ENCODE results near the gene KRT26.
"Not testable (repeated sequence)": the region's sequence is repeated elsewhere in the genome, so short reads cannot be mapped to it uniquely, and the experiment has no call there.

The KRT26 gene, protein sequence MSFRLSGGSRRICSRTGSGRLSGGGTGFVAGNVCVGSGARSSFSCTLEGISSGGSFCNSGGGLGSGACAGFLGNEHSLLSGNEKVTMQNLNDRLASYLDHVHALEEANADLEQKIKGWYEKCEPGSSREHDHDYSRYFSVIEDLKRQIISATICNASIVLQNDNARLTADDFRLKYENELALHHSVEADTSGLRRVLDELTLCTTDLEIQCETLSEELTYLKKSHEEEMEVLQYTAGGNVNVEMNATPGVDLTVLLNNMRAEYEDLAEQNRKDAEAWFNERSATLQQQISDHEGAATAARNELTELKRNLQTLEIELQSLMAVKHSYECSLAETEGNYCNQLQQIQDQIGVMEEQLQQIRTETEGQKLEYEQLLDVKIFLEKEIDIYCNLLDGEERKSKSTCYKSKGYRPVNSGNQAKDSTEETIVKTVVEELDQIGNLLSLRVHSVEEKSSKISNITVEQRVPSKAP

DNA sequence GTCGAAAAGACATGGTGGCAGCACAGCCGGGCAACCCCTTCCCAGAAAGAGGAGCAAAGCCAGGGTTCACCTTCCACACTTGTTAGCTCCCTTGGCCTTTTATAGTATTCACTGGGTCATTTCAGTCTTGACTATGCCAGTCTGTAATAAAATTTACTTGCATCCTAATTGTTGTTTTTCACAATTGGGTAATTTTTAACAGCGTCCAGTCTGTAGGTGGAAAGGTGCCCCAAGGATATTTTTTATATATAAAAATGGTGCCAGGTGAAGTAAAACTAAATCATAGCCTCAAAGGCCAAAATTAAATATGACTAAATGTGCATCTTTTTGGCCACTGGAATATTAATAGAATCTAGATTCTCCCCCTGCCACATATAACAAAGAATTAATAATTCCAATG, at the start of gene KRT26:
TSS of gene KRT26 (minus strand) at position 101 of the 400 bp plus-strand sequence. CDS start at position 13, 88 bp downstream.
- DNase-seq: no peak

DNA sequence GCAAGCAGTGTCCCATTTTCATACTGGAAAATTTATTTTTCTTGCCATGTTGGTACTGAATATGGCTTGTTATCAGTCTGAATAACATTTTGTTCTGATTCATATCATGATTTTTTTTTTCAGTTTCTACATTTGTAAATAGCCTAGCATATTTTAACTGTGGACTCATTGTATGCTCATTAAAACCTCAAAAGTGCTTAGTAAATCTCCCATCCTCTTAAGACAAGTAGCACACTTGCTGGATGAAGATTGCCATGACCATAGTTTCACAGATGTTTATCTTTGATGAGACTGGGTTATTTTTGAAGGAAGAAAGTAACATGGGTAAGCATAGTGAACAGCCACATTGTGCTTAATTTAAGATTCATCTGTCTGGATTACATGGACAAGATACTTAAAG, 49.5 kb upstream of the KRT26 start:
- no peak for DNase-seq

DNA sequence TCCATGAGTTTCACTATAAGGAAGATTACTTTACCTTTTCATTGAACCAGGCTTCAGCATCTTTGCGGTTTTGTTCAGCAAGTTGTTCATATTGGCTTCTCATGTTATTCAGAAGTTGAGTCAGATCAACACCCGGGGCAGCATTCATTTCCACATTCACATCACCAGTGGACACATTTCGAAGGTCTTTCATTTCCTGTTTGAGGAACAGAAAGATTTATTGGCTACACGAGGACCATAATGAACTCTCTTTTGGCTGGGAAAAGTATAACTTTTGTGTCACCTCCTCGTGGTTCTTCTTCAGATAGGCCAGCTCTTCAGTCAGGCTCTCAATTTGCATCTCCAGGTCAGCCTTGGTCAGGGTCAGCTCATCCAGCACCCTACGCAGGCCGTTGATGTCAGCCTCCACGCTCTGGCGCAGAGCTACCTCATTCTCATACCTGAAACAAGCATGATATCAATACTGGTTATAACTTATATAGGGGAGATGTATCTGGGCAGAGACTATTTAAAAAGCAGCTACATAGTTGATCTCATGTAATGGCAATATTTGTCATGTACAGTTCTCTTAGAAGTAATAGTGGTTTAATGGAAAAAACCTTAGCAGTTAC, 48.3 kb upstream of the KRT26 start:
- no peak for DNase-seq

DNA sequence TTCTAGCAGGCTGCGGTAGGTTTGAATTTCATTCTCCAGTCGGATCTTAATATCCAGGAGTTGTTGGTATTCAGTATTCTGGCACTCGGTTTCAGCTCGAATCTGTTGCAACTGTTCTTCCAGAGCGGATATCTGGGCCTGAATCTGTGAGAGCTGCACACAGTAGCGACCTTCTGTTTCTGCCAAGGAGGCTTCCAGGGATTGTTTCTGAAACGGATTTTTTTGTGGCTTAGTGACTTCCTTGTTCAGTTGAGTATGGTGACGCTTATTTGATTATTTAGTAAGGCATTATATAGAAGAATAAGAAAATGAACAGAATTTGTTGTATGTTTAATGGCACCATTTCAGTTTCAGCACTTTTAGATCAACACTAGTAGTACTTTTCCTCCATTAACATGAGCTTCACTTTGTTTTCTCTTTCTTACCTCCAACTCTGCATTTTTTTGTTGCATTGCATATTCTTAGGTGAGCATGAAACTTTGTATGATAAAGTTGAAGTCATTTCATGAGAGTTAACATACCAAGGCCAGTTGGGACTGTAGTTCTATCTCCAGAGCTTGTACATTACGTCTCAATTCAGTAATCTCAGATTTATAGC, 47.6 kb upstream of the KRT26 start:
- no peak for DNase-seq

DNA sequence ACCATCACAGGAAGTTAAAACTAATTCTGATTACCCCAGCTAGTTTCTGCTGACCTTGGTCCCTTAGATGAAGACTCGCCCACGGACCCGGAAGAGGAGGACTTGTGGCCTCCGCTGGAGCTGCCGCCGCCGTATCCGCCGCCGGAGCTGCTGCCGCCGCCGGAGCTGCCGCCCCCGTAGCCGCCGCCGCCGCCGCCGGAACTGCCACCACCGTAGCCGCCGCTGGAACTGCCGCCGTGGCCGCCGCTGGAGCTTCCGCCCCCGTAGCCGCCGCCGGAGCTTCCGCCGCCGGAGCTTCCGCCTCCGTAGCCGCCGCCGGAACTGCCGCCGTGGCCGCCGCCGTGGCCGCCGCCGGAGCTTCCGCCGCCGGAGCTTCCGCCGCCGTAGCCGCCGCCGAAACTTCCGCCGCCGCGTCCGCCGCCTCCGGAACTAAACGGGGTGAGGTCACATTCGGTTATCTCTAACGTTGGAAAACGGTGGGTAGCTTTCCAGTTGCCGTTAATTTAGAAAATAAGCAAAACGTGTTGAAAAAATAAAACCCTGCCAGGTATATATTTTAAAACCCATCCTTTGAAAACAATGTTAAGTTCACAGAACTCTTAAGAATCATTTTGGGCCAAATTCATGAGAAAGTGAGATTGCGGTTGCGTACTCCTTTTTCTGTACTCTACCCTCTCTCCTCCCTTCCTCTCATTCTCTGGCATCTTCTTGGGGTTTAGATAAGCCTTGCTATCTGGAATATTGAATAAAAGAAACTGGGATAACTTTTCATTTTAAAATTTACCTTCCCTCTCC, 46.9 kb upstream of the KRT26 start:
- DNase-seq: peak; percentile 87

DNA sequence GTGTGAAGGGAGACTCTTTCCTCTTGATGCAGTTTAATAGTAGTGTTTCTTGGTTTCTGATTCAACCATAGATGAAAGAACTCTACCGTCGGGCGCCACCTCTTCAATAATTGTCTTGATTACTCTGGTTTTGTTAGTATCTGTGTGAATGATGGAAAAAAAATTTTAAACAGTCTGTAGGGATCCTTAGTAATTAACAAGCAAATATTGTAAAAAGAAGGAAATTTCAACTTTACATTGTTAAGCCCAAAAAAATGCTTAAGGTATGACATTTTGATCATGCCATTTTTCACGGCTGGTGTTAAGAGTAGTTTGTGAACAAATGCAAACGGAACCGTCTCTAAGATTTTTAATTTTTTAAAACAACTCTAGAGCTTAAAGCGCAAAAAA, 46.3 kb upstream of the KRT26 start:
- DNase-seq: peak; percentile 11

DNA sequence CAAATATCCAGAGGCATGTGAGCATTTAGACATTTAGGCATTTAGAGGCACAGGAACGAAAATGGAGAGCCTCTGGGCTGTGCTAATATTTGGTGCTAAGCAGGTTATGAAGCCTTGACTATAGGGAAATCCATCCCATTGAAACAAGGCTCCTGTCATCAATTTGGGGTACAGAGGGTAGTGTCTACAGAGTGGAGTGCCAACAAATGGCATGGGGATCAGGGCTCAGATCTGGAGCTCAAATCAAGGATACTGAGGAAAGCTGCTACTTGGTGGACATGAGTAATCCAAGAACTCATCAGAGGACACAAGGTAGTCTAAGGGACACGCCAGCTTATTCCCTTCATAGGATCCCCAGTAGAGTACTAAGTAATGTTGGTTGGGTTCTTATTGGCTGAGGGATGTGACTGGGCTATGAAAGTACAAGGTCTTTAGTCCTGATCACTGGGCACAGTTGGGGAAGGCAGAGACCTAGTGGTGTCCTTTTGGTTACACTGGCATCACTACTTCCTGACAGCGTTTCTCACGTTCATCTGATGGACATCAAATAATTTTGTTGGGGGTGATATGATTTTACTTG, 45.2 kb upstream of the KRT26 start:
- no peak for DNase-seq

DNA sequence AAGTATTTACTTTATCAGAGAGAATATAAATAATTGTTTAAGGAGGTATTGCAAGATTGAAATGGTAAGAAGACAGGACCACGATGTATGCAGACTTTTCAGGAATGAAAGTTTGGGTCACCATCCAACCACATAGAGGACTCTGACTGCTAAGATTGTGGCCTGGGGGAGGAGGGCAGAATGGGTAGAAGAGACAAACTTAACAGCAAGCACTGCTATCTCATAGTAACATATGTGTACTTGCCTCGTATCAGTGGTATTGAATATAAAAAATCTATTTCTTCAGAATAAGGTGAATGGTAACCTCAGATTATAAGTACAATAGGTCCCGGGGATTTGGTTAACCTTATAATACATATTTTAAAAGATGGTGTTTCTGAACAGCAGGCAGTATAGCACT, 44.6 kb upstream of the KRT26 start:
- no peak for DNase-seq

DNA sequence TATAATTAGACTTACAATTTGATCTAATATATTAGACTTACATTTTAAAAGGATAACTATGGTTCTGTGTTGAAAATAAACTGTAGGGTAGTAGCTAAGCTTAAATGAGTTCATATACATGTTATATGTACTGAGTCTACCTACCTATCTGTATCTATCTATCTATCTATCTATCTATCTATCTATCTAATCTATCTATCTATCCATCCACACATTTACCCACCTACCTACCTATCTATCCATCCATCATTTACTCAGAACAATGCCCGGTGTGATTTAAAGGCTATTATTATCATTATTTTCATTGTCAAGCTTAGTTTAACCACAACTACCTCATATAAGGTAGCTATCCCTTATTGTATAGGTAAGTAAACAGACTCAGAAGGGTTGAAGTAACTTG, 43.4 kb upstream of the KRT26 start:
- DNase-seq: no peak

DNA sequence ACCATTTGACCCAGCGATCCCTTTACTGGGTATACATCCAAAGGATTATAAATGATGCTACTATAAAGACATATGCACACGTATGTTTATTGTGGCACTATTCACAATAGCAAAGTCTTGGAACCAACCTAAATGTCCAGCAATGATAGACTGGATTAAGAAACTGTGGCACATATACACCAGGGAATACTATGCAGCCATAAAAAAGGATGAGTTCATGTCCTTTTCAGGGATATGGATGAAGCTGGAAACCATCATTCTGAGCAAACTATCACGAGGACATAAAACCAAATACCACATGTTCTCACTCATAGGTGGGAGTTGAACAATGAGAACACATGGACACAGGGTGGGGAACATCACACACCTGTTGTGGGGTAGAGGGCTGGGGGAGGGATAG, 42.7 kb upstream of the KRT26 start:
- DNase-seq: not testable (repeated sequence)

DNA sequence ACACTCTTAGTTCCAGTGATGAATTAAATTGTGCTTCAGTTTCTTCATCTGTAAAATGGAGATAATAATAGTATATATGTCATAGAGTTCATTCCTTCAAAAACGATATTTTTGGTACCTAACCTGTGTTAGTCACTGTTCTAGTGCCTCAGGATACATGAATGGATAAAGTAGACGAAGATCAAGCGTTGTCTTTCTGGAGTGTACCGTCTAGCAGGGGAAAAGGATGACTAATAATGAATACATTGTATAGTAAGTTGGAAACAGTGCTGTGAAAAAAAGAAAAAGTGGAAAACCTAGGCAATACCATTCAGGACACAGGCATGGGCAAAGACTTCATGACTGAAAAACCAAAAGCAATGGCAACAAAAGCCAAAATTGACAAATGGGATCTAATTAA, 41.8 kb upstream of the KRT26 start:
- DNase-seq: no peak

DNA sequence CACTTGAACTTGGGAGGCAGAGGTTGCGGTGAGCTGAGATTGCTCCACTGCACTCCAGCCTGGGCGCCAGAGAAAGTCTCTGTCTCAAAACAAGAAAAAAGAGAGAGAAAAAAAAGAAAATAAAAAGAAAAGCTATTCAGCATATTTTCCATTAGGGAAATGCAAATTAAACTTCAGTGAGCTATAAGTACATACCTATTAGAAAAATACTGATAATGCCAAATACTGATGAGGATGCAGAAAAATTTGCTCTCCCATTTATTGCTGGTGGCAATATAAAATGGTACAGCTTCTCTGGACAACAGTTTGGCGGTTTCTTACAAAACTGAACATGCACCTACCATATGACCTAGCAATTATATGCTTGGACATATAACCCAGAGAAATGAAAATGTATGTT, 40.6 kb upstream of the KRT26 start:
- no peak for DNase-seq

DNA sequence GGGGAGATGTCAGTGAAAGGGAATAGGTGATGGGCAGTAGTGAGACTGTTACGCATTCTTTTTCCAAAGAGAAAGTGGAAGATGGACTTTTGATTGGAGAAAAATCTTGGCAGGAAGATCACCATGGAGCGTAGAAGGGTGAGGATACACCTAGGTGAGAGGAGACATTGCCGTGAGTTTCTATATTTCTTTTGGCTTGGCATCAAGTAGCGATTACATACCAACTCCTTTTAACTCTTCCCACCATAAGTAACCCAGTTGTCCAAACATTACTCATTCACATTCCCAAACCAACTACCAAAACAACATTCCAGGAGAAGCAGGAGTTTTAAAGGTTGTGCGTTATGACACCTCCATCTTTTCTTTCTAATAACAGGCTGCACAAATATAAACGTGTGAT, 38.5 kb upstream of the KRT26 start:
- DNase-seq: no peak

DNA sequence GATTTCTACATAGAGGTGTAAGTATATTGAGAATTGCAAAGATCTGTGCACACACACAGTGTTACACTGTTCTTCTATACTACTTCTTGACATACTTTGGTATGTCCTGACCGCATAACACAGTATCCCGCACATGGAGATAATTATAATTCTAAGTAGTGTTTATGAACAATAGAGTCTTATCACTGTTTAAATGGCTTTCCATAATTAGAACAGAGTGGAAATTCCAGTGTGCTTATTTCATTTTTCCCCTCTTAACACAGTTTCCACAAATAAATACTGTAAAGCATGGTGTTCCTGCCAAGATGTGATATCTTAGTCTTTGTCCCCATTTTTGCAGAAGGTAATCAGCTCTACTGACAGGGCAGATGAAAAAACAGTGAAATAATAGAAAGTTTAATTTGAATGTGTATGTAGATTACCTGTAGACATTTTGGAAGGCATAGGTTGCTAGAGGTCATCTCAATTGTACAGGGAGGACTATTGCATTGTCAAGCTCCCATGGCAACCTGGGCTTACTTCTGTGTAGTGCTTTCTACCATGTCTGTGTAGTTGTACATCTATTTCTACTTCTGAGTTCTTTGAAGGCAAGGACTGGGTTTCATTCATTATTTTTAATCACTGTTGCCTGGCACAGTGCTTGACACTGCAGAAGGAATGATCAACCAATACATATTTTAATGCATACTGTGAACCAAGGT, 37.9 kb upstream of the KRT26 start:
- DNase-seq: no peak

DNA sequence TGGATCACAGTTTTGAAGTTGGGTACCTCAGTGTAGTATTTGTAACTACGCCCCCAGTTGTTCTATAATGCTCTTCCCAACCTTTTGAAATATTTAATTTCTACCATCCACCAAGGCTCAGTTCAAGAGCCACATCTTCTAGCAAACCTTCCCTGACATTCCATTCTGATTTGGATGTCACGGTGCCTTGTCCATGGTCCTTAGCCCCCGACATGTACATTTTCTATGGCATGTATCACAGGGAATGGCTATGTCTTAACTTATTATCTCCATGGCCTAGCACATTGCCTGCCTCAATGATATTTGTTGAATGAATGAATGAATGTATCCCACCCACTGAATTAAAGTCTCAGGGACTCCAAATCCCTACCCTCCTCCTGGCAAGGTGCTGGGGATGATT, 34.1 kb upstream of the KRT26 start:
- no peak for DNase-seq

DNA sequence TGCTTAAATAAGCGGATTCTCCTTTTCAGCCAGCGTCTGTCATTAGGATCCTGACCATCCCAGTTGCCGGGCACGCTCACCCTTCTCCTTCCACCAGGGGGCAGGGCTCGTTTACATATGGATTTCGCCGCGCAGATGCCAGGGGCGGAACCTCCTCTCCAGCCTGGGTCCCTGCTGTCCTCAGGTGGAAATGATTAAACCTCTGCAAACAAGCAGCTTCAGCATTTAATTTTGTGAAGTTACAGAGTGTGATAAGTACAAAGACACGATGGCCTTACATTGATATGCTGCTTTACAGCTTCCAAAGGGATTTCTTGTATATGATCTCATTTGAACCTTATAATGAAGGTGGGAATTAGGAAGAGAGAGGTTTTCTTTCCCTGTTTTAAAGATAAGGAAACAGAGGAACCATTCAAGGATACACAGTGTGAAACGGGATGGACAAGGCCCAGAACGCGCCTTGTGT, 31.6 kb upstream of the KRT26 start:
- peak; percentile 81 for DNase-seq

DNA sequence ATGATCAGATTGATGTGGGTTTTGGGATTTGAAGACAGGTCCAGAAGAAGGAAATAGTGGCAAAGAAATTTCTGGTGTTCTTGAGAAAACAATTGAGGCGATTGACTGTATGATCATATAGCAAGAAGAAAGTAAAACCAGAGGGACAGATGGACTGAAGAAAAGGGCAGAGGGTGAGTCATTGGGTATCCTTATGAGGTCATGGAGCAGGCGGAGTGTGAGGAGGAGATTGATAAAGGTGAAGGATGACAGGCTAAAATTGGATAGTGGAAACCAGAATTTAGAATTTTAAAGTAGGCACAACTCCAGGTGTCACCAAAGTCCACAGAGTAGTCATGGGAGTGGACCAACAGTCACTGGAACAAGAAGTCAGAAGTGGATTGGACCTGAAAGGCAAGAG, 29.2 kb upstream of the KRT26 start:
- no peak for DNase-seq

DNA sequence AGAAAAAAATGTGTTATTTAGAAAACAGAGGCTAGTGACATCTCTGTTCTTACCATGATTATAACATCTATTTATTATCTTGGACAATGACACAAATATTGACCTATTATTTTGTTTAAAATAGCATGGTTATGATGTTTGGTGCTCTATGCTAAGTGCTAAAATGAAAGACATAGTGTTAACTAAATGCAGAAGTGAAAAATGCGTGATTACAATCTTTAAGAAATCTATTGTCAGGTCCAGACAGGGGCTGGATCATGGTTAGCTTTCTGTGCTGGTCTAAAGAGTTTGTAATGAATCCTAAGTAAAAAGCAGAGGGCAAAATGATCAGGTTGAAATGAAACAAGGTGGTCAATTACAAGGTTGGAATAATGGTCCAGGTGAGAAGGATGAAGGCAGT, 28.4 kb upstream of the KRT26 start:
- DNase-seq: no peak

DNA sequence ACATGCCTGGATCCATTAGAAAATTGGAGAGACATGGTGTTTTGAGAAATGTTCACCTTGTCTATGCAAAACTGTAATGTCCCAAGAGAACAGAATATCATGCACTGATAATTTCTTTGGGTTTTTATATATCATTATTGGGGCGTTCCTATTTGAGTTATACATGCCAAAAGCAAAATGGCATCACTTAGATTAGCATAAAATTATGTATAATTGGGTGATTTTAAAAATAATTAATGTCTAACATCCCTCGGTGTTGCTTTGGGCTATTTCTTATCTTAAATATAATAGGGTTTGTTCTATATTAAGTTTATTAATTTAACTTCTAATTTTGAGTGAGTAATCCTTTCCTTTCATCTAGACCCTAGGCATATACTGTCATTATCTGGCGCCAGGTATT, 27.9 kb upstream of the KRT26 start, which contains the start of gene KRT28:
TSS of gene KRT28 (minus strand) at position 101 of the 400 bp plus-strand sequence. CDS start at position 35, 66 bp downstream.
- no peak for DNase-seq

DNA sequence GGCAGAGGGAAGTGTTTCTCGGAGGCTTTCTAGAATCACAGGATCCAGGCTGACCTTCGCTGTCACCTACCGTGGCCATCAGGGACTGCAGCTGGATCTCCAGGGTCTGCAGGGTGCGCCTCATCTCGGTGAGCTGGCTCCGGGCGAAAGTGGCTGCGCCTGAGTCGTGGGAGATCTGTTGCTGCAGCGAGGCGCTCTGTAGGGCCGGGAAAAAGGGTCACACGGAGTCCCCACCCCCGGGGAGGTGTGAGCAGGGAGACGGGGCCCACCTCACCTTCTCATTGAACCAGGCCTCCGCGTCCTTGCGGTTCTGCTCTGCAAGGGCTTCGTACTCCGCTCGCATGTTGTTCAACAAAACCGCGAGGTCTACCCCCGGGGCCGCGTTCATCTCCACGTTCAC, 24.8 kb upstream of the KRT26 start:
- DNase-seq: no peak

DNA sequence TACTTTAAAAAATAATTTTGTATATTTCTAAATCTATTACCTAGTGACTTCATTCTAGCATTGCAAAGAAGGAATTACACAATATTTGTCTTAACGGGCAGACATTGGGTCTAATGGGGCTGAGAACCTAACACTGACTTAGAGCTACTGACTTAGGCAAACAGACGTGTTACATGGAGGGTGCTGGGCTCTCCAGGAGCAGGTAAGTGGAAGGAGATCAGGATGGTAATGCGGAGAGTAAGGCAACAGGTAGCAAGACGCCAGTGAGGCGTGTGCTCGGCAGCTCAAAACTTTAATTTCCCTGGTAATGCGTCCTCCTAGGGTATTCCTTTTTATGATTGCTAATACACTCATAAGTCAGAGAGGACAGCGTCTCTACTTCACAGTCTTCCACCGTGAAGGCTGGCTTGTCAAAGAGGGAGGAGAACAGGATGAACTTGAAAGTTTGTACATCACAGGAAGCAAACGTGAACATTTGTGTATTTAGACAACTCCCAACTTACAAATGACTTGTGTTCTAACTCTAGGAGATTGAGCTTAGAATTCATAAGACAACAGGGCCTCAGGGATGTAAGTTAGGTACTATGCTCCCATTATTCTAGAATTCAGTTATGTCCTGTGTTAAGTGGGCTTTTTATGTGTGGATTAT, 23.1 kb upstream of the KRT26 start:
- DNase-seq: no peak

DNA sequence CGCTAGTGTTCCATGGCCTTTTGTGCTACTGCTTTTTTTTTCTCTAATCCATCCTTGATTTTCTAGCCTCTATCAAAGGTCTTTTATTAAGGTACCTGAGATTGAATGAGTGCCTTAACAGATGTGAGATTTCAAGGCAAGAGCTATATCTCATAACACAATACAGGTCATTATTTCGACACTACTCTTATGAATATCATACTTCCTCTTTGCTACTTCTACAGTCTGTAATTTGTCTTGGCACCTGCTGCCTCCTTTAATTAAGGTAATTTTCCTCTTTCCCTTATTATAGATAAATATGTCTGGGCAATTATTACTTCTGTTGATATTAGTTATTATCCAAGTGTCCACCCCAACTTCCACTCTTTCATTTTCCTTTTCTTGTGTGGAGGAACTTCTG, 22.5 kb upstream of the KRT26 start:
- no peak for DNase-seq
